Measurements from ENCODE around the gene ERC1.
"Not testable (repeated sequence)": the region's sequence is repeated elsewhere in the genome, so short reads cannot be mapped to it uniquely, and the experiment has no call there.

ERC1 gene

GRCh38 chr12:1330477-1330827 is 339.4 kb downstream of the ERC1 start:
- DNase-seq, result no peak

DNA sequence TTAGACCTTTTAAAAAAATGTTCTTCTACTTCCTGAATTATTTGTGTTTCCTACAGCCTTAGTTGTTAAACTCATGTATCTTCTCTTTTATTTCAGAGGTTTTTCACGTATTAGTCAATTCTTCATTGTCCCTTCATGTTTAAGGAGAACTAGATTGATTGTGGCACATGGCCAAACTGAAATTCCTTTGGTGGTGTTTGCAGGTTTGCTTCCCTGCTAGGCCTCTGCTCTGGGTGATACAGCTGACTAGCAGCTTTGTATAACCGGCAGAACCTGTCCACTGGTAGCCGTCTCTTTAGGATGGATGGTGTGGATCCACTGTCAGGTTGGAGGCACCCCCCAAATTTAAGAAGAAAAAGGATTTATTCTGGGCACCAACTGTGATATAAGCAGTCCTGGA is 341.3 kb downstream of the ERC1 start:
- DNase-seq, result no peak

DNA sequence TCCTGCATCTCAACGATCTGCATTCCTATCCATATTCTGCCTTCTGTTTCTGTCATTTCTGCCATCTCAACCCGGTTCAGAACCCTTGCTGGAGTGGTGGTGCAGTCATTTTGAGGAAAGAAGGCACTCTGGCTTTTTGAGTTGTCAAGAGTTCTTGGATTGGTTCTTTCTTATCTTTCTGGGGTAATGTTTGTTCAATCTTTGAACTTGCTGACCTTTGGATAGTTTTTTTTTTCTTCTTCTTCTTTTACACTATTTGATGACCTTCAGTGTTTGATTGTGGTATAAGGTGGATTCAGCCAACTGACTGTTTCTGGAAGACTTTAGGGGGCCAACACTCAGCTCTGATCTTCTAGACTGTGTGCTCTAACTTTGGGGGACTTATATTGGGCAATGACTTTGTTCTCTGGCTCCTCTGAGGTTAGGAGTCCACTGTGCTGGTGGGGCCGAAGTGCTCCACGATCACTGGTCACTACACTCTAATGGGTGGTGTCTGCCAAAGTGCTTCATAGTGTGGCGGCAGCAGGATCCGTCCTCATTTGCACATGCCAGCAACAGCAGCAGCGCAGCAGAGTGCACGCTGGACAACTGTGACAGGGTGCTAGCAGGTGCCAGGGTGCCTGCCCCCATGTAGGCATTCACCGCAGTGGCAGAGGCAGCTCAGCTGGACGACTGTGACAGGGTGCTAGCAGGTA is 347.6 kb downstream of the ERC1 start:
- no peak for DNase-seq

DNA sequence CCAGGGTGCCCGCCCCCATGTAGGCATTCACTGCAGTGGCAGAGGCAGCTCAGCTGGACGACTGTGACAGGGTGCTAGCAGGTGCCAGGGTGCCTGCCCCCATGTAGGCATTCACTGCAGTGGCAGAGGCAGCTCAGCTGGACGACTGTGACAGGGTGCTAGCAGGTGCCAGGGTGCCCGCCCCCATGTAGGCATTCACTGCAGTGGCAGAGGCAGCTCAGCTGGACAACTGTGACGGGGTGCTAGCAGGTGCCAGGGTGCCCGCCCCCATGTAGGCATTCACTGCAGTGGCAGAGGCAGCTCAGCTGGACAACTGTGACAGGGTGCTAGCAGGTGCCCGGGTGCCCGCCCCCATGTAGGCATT is 348.1 kb downstream of the ERC1 start:
- not testable (repeated sequence) for DNase-seq

DNA sequence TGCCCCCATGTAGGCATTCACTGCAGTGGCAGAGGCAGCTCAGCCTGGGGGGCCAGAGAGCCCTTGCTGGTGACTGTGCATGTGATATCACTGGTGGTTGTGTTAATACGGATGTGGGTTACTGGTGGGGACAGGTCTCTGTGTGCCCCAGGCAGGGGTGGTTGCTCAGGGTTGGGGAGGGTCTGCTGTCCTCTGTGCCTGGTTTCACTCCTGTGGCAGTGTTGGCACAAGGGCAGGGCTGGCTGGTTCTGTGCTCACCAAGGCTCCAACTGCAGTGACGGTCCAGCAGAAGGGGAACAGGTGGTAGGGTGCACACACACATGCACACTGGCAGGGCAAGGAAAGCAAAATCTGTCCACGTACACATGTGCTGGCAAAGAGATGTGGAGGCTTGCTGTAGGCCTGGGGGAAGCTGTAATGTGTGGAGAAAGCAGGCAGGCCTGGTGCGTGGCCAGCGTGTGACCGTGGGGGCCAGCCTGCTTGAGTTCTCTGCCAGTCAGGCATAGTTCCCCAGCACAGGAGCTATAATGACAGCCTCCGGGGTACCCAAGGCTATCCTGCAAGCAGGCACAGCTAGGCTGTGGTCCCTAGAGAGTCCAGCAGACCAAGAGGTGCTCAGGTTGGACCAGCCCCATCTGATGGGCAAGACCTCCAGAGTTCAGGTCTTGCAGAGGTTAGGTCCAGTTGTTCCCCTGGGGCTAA is 348.7 kb downstream of the ERC1 start:
- DNase-seq, result no peak

- not testable (repeated sequence) for DNase-seq
These were observed 350.2 kb downstream of the ERC1 start for GRCh38 chr12:1341270-1341669.

DNA sequence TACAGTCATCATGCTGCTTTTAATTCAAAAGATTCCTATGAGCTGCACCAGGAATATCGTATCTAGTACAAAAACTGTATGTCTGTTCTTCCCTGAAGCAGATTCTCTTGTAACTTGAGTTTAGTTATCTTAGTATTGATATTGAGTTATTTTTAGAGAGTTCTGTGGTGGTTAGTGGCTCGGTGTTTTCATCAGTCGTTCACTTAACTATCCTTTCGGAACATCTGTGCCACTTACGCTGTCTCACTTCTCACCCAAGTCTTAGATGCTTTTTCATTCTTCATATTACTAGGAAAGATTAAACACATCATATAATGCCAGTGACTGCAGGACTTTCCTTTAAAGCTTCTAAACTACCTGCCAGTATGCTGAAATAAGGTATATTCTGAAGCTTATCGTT is 352.4 kb downstream of the ERC1 start:
- DNase-seq, result no peak

GRCh38 chr12:1344245-1344644 is 353.2 kb downstream of the ERC1 start:
- DNase-seq, result no peak

- no peak for DNase-seq
These were observed 355.1 kb downstream of the ERC1 start for GRCh38 chr12:1346126-1346525.

GRCh38 chr12:1347294-1347693 is 356.3 kb downstream of the ERC1 start:
- DNase-seq, result no peak

DNA sequence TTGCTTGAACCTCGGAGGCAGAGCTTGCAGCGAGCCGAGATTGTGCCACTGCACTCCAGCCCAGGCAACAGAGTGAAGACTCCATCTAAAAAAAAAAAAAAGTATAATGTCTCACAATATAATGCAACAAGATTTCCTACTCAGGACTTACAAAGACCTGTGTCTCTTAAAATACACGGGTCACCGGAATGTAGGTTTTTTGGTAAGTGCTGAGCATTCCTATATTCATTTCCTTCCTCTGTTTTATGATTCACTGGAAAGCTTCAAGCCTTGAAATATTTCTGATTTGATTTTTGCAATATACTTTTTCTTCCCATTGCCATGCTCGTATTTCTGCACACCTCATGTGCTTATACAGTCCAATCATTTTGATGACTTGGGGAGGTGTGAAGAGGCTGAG is 357.6 kb downstream of the ERC1 start:
- DNase-seq, result no peak

DNA sequence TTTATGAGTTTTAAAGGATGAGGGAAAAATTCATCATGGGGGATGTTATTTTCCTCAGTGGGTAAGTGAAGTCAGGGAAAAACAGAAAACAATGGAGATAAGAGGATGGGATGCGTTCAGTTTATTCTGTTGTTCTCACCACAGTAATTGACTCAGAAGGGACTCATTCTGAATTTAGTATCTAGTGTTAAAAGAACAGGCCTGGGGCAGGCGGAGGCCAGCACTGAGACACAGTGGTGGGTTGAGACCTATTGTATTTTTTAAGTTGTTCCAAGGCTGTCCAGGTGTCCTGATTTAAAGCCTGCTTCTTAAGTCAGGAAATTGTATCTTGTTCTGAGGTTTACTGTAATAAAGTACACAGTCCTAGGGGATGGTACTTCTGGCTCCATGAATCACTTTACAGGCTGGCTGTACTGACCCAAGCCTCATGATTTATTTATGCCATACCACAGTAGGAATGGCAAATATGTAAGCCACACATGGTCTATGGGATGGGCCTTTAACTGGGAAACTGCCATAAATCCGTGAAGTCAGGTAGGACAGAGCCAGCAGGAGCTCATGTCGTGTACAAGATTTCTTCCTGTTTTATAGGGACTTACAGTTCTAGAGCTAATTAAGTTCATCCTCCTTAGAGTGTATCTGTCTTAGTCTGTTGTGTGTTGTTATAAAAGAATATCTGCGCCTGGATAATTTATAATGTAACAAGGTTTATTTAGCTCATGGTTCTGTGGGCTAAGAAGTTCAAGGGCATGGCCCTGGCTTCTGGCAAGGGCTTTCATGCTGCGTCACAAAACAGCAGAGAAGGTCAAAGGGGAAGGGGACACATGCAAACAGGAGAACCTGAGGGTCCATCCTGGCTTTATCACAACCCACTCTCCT is 359.3 kb downstream of the ERC1 start:
- DNase-seq, result no peak

DNA sequence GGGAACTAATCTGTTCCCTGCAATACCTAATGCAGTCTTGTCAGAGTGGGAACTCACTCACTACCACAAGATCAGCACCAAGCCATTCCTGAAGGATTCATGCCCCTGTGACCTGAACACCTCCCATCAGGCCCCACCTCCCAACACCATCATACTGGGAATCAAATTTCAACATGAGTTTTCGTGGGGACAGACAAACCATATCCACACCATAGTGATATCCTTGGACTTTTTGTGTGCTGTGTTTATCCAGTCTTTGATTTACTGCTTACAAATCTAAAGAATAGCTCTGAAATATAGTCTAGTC is 359.9 kb downstream of the ERC1 start:
- DNase-seq, result no peak

DNA sequence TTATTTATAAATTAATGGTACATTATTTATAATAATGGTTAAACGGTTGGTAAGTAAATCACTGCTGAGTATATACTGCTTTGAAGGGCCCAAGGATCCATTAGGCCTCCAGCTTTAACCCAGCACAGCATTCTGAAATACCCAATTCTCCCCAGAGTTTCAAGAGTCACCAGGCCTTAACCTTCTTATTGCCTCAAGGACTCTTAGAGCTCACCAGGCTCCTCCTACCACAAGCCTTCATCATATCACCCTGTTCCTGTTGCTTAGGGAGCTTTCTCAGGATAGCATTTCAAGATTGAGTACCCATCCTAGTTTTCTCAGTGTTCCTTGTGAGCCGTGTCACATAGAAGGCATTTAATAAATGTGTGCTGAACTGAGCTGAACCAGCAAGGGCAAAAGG is 360.9 kb downstream of the ERC1 start:
- DNase-seq, result no peak

DNA sequence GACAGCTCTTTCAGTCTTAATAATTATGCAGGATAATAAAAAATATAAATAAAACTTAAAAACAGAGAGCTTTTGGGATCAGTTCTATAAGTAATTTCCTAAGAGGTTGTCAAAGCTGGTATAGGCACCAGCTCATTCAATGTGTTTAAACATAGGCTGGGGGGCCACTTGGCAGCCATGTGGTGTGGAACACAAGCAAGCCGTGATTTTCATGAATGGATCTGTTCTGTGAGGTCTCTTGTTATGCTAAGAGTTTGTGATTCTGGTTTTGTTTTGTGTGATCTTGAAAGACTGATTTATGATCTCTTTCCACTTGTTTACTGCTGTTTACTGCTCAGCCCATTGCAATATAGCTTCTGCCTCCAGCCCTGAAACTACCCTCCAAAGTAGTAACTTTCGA is 362.4 kb downstream of the ERC1 start:
- DNase-seq, result no peak

DNA sequence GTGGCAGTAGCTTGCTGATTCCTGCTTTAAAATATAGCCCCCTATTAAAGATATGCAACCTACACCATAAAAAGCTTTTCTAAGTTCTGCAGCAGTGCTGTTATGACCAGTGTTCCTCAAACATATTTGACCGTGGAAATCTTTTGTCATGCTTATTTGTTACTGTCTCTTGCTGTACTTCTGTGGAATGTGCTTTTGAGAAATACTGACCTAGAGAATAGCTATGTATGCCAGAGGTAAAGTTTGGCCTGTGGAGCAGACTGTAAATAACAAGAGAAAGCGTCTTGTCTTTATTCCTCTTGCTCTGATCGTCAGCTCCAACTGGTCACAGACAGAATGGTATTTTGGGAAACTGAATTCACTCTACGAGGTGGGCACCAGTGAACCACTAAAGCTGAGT is 364.4 kb downstream of the ERC1 start:
- no peak for DNase-seq

- not testable (repeated sequence) for DNase-seq
These were observed 364.8 kb downstream of the ERC1 start for GRCh38 chr12:1355871-1356270.

GRCh38 chr12:1356285-1356684 is 365.3 kb downstream of the ERC1 start:
- no peak for DNase-seq

DNA sequence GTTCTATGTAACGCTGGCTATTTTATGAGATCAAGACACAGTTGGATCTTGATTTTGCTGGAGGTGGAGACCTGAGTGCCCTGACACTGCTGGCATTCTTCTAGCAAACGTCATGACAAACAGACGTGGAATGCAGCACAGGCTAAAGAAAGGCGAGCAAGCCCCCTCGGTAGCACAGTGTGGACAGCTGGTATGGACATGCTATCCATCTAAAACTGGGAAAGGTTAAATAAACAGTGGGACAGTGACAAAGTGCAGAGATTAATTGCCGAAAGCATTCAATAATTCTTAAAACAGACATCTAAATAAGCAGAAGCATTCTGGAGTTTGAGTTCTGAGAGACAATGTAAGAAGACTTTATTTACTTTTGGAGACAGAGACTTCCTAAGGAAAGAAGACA is 366.1 kb downstream of the ERC1 start:
- DNase-seq, result no peak

DNA sequence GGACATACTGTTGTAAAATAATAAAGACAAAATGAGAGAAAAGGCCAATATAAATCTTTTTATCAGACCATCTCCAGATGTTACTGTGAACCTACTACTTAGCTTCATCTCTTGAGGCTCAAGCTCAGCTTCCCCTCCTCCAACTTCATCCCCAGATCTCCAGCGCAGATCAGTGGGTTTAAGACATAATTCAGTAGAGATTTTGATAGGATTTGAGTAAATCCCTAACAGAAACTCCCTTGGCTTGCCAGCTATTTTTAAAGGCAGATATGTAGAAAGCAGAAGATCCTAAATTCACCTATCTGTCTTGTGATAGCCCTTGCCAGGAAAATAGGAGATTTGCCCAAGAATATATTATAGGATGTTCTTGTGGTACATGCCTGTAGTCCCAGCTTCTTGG is 366.7 kb downstream of the ERC1 start:
- no peak for DNase-seq

DNA sequence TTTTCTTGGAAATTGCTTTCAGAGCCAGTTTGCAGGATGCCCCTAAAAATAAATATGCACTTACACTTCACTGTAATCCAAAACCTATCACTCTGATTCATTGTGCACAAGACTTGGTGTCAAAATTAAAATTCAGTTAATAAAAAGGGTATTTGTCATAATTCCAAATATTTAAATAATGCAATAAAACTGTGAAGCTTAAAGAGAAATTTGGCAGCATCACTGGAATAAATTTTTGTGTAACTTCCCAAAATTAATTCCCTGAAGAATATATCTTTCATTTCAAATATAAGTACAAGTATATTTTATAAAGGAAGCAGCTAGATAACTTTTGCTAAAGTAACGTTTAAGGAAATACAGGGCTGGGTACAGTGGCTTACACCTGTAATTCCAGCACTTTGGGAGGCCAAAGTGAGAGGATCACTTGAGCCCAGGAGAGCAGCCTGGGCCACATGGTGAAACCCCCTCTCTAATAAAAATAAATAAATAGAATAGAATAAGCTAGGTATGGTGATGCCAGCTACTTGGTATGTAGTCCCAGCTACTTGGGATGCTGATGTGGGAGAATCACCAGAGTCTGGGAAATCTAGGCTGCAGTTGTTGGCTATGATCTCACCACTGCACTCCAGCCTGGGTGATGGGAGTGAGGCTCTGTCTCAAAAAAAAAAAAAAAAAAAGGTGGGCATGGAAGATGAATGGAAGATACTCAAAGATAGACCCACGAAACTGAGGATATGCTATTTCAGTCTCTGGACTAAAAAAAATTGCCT is 369.6 kb downstream of the ERC1 start:
- no peak for DNase-seq

GRCh38 chr12:1362143-1362662 is 371.2 kb downstream of the ERC1 start:
- no peak for DNase-seq

DNA sequence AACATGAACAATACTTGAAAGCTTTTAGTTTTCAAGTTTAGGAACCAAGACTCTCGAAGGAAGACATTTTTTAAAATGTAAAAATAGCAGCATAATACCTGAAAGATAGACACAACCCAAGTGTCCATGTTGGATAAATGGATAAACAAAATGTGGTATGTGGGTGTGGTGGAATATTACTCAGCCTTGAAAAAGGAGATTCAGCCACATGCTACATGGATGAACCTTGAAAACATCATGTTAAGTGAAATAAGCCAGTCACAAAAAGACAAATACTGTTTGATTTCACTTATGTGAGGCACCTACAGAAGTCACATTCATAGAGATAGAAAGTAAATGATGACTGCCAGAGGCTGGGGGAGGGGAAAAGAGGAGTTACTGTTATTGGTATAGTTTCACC is 374.7 kb downstream of the ERC1 start:
- DNase-seq, result no peak
